Retina (tissue), 1 donor: ENCODE data around the gene RABGAP1.

Experiments
- DNase-seq: peaks from one replicate; pipeline ENCODE4 v3.0.0-alpha.2; 2016

The RABGAP1 gene

GRCh38 chr9:123115146-123115913 lies 174.5 kb downstream of the RABGAP1 start:
- DNase-seq = no peak

- DNase-seq = no peak
Observed at GRCh38 chr9:123116036-123116435, 175.2 kb downstream of the RABGAP1 start.

- no peak for DNase-seq
Observed at GRCh38 chr9:123119566-123119965, 178.7 kb downstream of the RABGAP1 start.

- no peak for DNase-seq
Observed at GRCh38 chr9:123120131-123120530, 179.3 kb downstream of the RABGAP1 start.

GRCh38 chr9:123120953-123121352 lies 180.1 kb downstream of the RABGAP1 start:
- no peak for DNase-seq

GRCh38 chr9:123121457-123121856 lies 180.6 kb downstream of the RABGAP1 start:
- DNase-seq = no peak

- no peak for DNase-seq
Observed at GRCh38 chr9:123127512-123128075, 186.8 kb downstream of the RABGAP1 start.

GRCh38 chr9:123128591-123128990 lies 187.8 kb downstream of the RABGAP1 start:
- no peak for DNase-seq

GRCh38 chr9:123129423-123129822 lies 188.6 kb downstream of the RABGAP1 start:
- no peak for DNase-seq

GRCh38 chr9:123131258-123131657 lies 190.4 kb downstream of the RABGAP1 start:
- no peak for DNase-seq

GRCh38 chr9:123131993-123132392 lies 191.2 kb downstream of the RABGAP1 start:
- DNase-seq = no peak

GRCh38 chr9:123132696-123133095 lies 191.9 kb downstream of the RABGAP1 start:
- DNase-seq = no peak

- no peak for DNase-seq
Observed at GRCh38 chr9:123135430-123135829, 194.6 kb downstream of the RABGAP1 start.

- no peak for DNase-seq
Observed at GRCh38 chr9:123138163-123138562, 197.3 kb downstream of the RABGAP1 start.

GRCh38 chr9:123149067-123149466 lies 208.2 kb downstream of the RABGAP1 start:
- no peak for DNase-seq

- no peak for DNase-seq
Observed at GRCh38 chr9:123150708-123151503, 210.1 kb downstream of the RABGAP1 start.
